CD14-positive monocyte (primary cell): ENCODE data around the gene MRPL4. TPM values are rescaled to one million over a fixed set of nuclear protein-coding genes. Genes with fewer than 3 reads are reported as not detected.
A peak's percentile ranks its signal among the peaks of the same experiment; 100 is the strongest.

Source experiments
- DNase-seq, 3 donors: peaks; one replicate each; pipeline ENCODE4 v3.0.0-alpha.2; 2011 to 2022
- H2AFZ ChIP-seq: 2 replicates; pipeline ENCODE4 v1.6.0; 2012; ENCODE audit warnings: mild to moderate bottlenecking, low read depth, low read length, inconsistent platforms; ENCODE audit not compliant: insufficient read depth, poor library complexity, severe bottlenecking
- H3K27ac ChIP-seq, 2 donors: 1 replicate in 1 of 2; 2 replicates in 1 of 2; pipeline ENCODE4 v1.5.1; 2012 to 2013; ENCODE audit warnings: low read length in 2 of 2, control low read depth in 1 of 2, inconsistent platforms in 1 of 2, low read depth in 1 of 2, mild to moderate bottlenecking in 1 of 2
- H3K27me3 ChIP-seq, 2 donors: one replicate each; pipeline versions ENCODE4 v1.6.0 to v1.6.1; 2011 to 2013; ENCODE audit warnings: low read length in 2 of 2; ENCODE audit not compliant: control insufficient read depth in 2 of 2, insufficient read depth in 2 of 2
- H3K36me3 ChIP-seq, 2 donors: replicated peaks in 1 of 2; 1 replicate in 1 of 2; 2 replicates in 1 of 2; pipeline versions ENCODE4 v1.5.1 to v1.6.1; 2012 to 2013; ENCODE audit warnings: low read length in 2 of 2, control low read depth in 1 of 2, inconsistent platforms in 1 of 2, mild to moderate bottlenecking in 1 of 2; ENCODE audit not compliant: insufficient read depth in 2 of 2, control insufficient read depth in 1 of 2
- H3K4me1 ChIP-seq, 2 donors: 1 replicate in 1 of 2; 2 replicates in 1 of 2; pipeline versions ENCODE4 v1.5.1 to v1.6.1; 2012 to 2013; ENCODE audit warnings: low read length in 2 of 2, control low read depth in 1 of 2, inconsistent platforms in 1 of 2, mild to moderate bottlenecking in 1 of 2, moderate library complexity in 1 of 2; ENCODE audit not compliant: insufficient read depth in 2 of 2, control insufficient read depth in 1 of 2
- H3K4me2 ChIP-seq: replicated peaks from 2 replicates; pipeline ENCODE3; 2012; ENCODE audit warnings: low read length, moderate library complexity, mild to moderate bottlenecking; ENCODE audit not compliant: poor library complexity, severe bottlenecking; ENCODE audit errors: extremely low read depth
- H3K4me3 ChIP-seq, 3 experiments: fragments of 200-600 bp in 1 of 3; sonication (generic) in 1 of 3; replicated peaks in 1 of 3; 1 replicate in 2 of 3; 2 replicates in 1 of 3; pipeline ENCODE4 v1.5.1; 2011 to 2013; ENCODE audit warnings: low read length in 3 of 3, mild to moderate bottlenecking in 3 of 3, control low read depth in 2 of 3, low read depth in 2 of 3, inconsistent platforms in 1 of 3, moderate library complexity in 1 of 3
- H3K79me2 ChIP-seq: 2 replicates; pipeline ENCODE4 v1.6.0; 2012; ENCODE audit warnings: mild to moderate bottlenecking, control low read depth, inconsistent platforms, low read length, moderate library complexity; ENCODE audit not compliant: insufficient read depth
- H3K9ac ChIP-seq: 2 replicates; pipeline ENCODE4 v1.6.0; 2017; ENCODE audit warnings: low read length, mild to moderate bottlenecking; ENCODE audit not compliant: insufficient read depth, poor library complexity, severe bottlenecking
- H3K9me3 ChIP-seq, 2 donors: replicated peaks in 1 of 2; 1 replicate in 1 of 2; 2 replicates in 1 of 2; pipeline versions ENCODE4 v1.5.1 to v1.6.1; 2012 to 2013; ENCODE audit warnings: low read length in 2 of 2, control low read depth in 1 of 2; ENCODE audit not compliant: control insufficient read depth in 1 of 2, insufficient read depth in 1 of 2
- H4K20me1 ChIP-seq: 2 replicates; pipeline ENCODE4 v1.6.0; 2012; ENCODE audit warnings: mild to moderate bottlenecking, low read length, control low read depth, moderate library complexity; ENCODE audit not compliant: insufficient read depth
- H3K27ac Mint-ChIP-seq, 7 donors: one replicate each; pipeline ENCODE4 v1.8.0; 2020; ENCODE audit warnings: mild to moderate bottlenecking in 7 of 7, mixed read lengths in 7 of 7, moderate library complexity in 6 of 7, inconsistent platforms in 2 of 7
- H3K27me3 Mint-ChIP-seq, 3 donors: one replicate each; pipeline ENCODE4 v1.8.0; 2021 to 2022; ENCODE audit warnings: low read depth in 3 of 3, mild to moderate bottlenecking in 3 of 3, mixed read lengths in 3 of 3, moderate library complexity in 3 of 3, inconsistent platforms in 1 of 3
- H3K36me3 Mint-ChIP-seq, 2 donors: one replicate each; pipeline ENCODE4 v1.8.0; 2020; ENCODE audit warnings: mixed read lengths in 2 of 2, inconsistent platforms in 1 of 2, mild to moderate bottlenecking in 1 of 2
- H3K4me1 Mint-ChIP-seq: one replicate; pipeline ENCODE4 v1.8.0; 2020; ENCODE audit warnings: mild to moderate bottlenecking, mixed read lengths
- H3K4me3 Mint-ChIP-seq, 2 donors: one replicate each; pipeline ENCODE4 v1.8.0; 2020; ENCODE audit warnings: mild to moderate bottlenecking in 2 of 2, mixed read lengths in 2 of 2, moderate library complexity in 1 of 2
- H3K9me3 Mint-ChIP-seq, 7 donors: one replicate each; pipeline ENCODE4 v1.8.0; 2020 to 2022; ENCODE audit warnings: mixed read lengths in 7 of 7, mild to moderate bottlenecking in 6 of 7, moderate library complexity in 6 of 7, inconsistent platforms in 2 of 7
- WGBS: methylation state at CpG from one replicate; pipeline ENCODE4 v1.1.5; 2013; ENCODE audit warnings: missing lambda C conversion rate; ENCODE audit not compliant: insufficient coverage; 5-methylcytosine and 5-hydroxymethylcytosine counted together
- intact Hi-C, 2 donors: fragments of 100-400 bp; cut with micrococcal nuclease; formaldehyde crosslinking; loops; one replicate each; pipeline versions ENCODE4 v1.15.0 to v1.15.1; 2023
- polyA plus RNA-seq, 3 donors: library from polyadenylated mRNA; depleted of rRNA in 1 of 3; unstranded in 2 of 3; stranded (reverse) in 1 of 3; fragments of 300-500 nt in 2 of 3; fragments of >200 nt in 1 of 3; fragmentation: Illumina TruSeq in 2 of 3; gene quantifications; 1 replicate in 2 of 3; 2 replicates in 1 of 3; pipeline ENCODE4 v1.2.3, GENCODE V29; 2012 to 2021
- TF ChIP-seq, protein P1 (sequence below): fragments of 200-600 bp; IDR thresholded peaks from one replicate; pipeline ENCODE4 v1.8.0; 2022; ENCODE audit warnings: antibody characterized with exemption, mild to moderate bottlenecking

Gene MRPL4
- polyA plus RNA-seq, 3 donors, result 20.4 to 40.2 (median 22.7) TPM

DNA sequence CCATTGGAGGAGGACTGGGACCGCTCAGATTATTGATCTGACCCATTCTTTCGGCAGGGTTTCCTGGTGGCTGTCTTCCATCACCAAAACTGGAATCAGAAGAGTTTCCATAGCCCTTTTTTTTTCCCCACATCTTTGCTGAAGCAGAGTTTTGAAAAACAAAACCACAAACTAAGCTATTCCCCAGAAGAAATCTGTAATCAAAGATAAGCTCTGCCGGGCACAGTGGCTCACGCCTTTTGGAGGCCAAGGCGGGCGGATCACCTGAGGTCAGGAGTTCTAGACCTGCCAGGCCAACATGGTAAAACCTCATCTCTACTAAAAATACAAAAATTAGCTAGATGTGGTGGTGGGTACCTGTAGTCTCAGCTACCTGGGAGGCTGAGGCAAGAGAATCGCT, 14.7 kb downstream of the MRPL4 start:
- H3K36me3 Mint-ChIP-seq, result peaks cover 1% of the 10 kb centered on the region in 2 donors
- Histone ChIP-seq H4K20me1 (peaks cover 7% of the 10 kb centered on the region), H3K9me3 (no peaks in the 10 kb centered on the region), H3K27me3 (no peaks in the 10 kb centered on the region), H3K36me3 (no peaks in the 10 kb centered on the region), H3K27ac (no peak overlapping the region), H3K4me3 (no peak overlapping the region), H3K4me1 (peaks cover 22 to 26% of the 10 kb centered on the region in 2 donors), H3K4me2 (no peak overlapping the region), H3K9ac (no peak overlapping the region), H2AFZ (no peak overlapping the region), H3K79me2 (peaks cover 8% of the 10 kb centered on the region)
- WGBS, result 85% methylated on average over 3 of the region's 7 CpGs
- H3K9me3 Mint-ChIP-seq, result peaks cover 0 to 3% (median 0%) of the 10 kb centered on the region in 7 donors
- H3K27ac Mint-ChIP-seq, result no peak overlapping the region
- no peak for DNase-seq
- no peak overlapping the region for H3K4me3 Mint-ChIP-seq
- intact Hi-C loops, result no loop called here
- H3K4me1 Mint-ChIP-seq, result peaks cover 16% of the 10 kb centered on the region
- peaks cover 3 to 12% (median 3%) of the 10 kb centered on the region in 3 donors for H3K27me3 Mint-ChIP-seq
- TF ChIP-seq, protein P1, sequence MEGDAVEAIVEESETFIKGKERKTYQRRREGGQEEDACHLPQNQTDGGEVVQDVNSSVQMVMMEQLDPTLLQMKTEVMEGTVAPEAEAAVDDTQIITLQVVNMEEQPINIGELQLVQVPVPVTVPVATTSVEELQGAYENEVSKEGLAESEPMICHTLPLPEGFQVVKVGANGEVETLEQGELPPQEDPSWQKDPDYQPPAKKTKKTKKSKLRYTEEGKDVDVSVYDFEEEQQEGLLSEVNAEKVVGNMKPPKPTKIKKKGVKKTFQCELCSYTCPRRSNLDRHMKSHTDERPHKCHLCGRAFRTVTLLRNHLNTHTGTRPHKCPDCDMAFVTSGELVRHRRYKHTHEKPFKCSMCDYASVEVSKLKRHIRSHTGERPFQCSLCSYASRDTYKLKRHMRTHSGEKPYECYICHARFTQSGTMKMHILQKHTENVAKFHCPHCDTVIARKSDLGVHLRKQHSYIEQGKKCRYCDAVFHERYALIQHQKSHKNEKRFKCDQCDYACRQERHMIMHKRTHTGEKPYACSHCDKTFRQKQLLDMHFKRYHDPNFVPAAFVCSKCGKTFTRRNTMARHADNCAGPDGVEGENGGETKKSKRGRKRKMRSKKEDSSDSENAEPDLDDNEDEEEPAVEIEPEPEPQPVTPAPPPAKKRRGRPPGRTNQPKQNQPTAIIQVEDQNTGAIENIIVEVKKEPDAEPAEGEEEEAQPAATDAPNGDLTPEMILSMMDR, result no peak

GRCh38 chr19:10268071-10268470, 16.1 kb downstream of the MRPL4 start:
- H3K9ac ChIP-seq, result no peak overlapping the region
- no peaks in the 10 kb centered on the region for H3K27me3 ChIP-seq
- H3K36me3 Mint-ChIP-seq, result peaks cover 5 to 14% of the 10 kb centered on the region in 2 donors
- peaks cover 36 to 39% of the 10 kb centered on the region in 2 donors for H3K4me1 ChIP-seq
- peaks cover 28% of the 10 kb centered on the region for H3K4me1 Mint-ChIP-seq
- H3K27ac ChIP-seq, result no peak overlapping the region
- H3K9me3 ChIP-seq, result no peaks in the 10 kb centered on the region
- H3K4me3 ChIP-seq, result no peak overlapping the region
- H2AFZ ChIP-seq, result peak overlapping the region; percentile 63
- peak overlapping the region in 4 of 7 donors; percentile 35 to 70 (median 62) for H3K27ac Mint-ChIP-seq
- WGBS, result 35% methylated on average over 6 of the region's 6 CpGs
- H3K4me2 ChIP-seq, result no peak overlapping the region
- TF ChIP-seq, protein P1, result no peak
- intact Hi-C loops, result no loop called here
- peaks cover 22% of the 10 kb centered on the region for H3K79me2 ChIP-seq
- no peak for DNase-seq
- H3K27me3 Mint-ChIP-seq, result peaks cover 3 to 7% (median 3%) of the 10 kb centered on the region in 3 donors
- H3K9me3 Mint-ChIP-seq, result peaks cover 0 to 3% (median 0%) of the 10 kb centered on the region in 7 donors
- peaks cover 21% of the 10 kb centered on the region for H4K20me1 ChIP-seq
- peak overlapping the region in 1 of 2 donors; percentile 21 for H3K4me3 Mint-ChIP-seq
- no peaks in the 10 kb centered on the region for H3K36me3 ChIP-seq
